ENCODE measurements around the gene PKMYT1. TPM values are rescaled to one million over a fixed set of nuclear protein-coding genes. Genes with fewer than 3 reads are reported as not detected.

The PKMYT1 gene
- total RNA-seq, 2 donors from 2014 or later = not detected

DNA sequence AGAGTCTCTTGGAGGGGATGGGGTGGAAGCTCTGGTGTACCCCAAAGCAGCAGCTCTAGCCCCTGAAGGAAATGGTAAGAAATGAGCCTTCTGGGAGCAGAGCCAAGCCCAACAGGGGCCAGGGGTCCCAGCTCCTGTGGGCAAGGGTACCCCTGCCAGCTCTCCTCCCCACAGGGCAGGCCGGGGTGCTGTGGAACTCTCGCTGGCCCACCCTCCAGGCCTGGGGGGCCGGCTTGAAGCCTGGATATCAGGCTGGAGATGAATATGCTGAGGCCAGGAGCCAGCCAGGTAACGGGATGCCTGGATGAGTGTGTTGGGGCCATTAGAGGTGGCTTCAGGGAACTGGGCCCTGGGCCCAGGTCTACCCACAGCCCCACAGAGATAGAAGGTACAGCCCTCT is 20.3 kb upstream of the PKMYT1 start:
- no peaks in the 10 kb centered on the region for H3K9me3 ChIP-seq (ENCODE audit: control insufficient read depth, low read length, poor library complexity, severe bottlenecking)
- DNase-seq (no peak), ATAC-seq (no peak)
- Mint-ChIP-seq H3K4me1 (no peaks in the 10 kb centered on the region), H3K36me3 (ENCODE audit: low read depth) (no peaks in the 10 kb centered on the region), H3K4me3 (no peak overlapping the region), H3K27ac (no peak overlapping the region), H3K27me3 (peaks cover 15% of the 10 kb centered on the region)

GRCh38 chr16:2999929-3000328 is 19.7 kb upstream of the PKMYT1 start:
- H3K4me3 Mint-ChIP-seq = no peak overlapping the region
- no peak for ATAC-seq
- no peaks in the 10 kb centered on the region for H3K36me3 Mint-ChIP-seq (ENCODE audit: low read depth)
- no peaks in the 10 kb centered on the region for H3K4me1 Mint-ChIP-seq
- H3K27me3 Mint-ChIP-seq = peaks cover 15% of the 10 kb centered on the region
- H3K9me3 ChIP-seq (ENCODE audit: control insufficient read depth, low read length, poor library complexity, severe bottlenecking) = no peaks in the 10 kb centered on the region
- no peak for DNase-seq
- no peak overlapping the region for H3K27ac Mint-ChIP-seq

- H3K27me3 Mint-ChIP-seq = peaks cover 15% of the 10 kb centered on the region
- no peak for ATAC-seq
- H3K4me1 Mint-ChIP-seq = no peaks in the 10 kb centered on the region
- H3K27ac Mint-ChIP-seq = no peak overlapping the region
- DNase-seq = no peak
- H3K36me3 Mint-ChIP-seq (ENCODE audit: low read depth) = no peaks in the 10 kb centered on the region
- H3K9me3 ChIP-seq (ENCODE audit: control insufficient read depth, low read length, poor library complexity, severe bottlenecking) = no peaks in the 10 kb centered on the region
- no peak overlapping the region for H3K4me3 Mint-ChIP-seq
These were observed 16.1 kb upstream of the PKMYT1 start for GRCh38 chr16:2996298-2996697.

DNA sequence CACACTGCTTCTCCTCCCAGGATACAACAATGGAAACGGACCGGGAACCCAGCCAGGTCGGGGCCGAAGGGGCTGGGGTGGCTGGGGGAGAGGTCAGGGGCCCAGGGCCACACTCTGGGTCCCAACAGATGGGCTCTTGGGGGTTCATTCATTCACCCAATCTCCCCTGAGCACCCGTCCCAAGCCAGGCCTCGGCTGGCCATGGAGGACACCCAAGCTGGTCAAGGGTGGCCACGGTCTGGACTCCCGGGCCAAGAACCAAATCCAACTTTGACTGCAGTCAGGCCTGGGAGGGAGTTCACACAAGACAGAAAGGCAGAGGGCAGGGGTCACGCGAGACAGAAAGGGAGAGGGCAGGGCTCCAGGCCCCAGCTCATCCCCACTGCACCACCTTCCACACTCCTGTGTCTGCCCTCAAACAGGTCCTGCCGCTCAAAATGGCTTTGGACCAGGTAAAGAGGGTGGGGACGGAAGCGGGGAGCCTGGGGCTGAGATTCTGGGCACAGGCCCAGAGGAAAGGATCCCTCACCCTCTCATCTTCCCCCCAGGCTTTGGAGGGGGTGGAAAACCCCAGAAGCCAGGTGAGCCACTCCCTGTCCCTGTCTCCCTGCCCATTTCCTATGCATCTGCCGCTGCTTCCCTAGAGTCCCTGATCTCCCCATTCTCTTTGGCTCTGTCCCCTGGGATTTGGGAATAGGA is 12.3 kb upstream of the PKMYT1 start:
- no peak overlapping the region for H3K4me3 Mint-ChIP-seq
- no peak for DNase-seq
- H3K9me3 ChIP-seq (ENCODE audit: control insufficient read depth, low read length, poor library complexity, severe bottlenecking) = no peaks in the 10 kb centered on the region
- H3K27ac Mint-ChIP-seq = no peak overlapping the region
- no peaks in the 10 kb centered on the region for H3K36me3 Mint-ChIP-seq (ENCODE audit: low read depth)
- no peak for ATAC-seq
- no peaks in the 10 kb centered on the region for H3K4me1 Mint-ChIP-seq
- no peaks in the 10 kb centered on the region for H3K27me3 Mint-ChIP-seq

DNA sequence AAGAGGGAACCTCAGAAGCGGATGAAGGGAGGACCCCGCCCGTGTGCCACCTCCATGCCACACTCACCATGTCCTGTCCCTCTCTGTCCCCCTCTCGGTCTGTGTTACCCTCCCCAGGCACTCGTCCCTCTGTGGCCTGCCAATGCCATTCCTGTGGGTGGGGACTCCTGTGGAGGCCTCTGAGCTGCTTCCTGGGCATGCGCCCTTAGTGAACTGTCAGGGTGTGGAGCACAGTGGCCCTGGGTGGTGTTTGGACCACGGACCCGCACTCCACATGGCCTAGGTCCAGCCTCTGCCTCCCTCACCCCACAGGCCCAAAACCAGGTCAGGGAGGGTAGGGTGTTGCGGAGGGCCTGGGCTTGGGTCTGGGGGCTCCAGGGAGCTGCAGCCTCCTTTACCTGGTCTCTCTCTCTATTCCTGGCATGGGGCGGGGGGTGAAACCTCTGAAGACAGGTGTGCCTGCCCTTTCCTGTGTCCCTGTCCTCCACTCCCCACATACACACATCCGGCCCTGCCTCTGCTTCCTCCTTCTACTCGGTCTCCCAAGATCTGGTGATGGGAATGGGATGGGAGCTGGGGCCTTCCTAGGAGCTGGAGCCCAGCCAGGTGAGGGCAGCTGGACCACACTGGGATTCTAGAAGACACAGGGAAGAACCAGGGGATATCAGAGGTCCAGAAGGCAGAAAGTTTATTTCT is 11.5 kb upstream of the PKMYT1 start:
- Mint-ChIP-seq H3K27ac (no peak overlapping the region), H3K27me3 (no peaks in the 10 kb centered on the region), H3K36me3 (ENCODE audit: low read depth) (no peaks in the 10 kb centered on the region), H3K4me1 (no peaks in the 10 kb centered on the region), H3K4me3 (no peak overlapping the region)
- DNase-seq (no peak), ATAC-seq (no peak)
- no peaks in the 10 kb centered on the region for H3K9me3 ChIP-seq (ENCODE audit: control insufficient read depth, low read length, poor library complexity, severe bottlenecking)

DNA sequence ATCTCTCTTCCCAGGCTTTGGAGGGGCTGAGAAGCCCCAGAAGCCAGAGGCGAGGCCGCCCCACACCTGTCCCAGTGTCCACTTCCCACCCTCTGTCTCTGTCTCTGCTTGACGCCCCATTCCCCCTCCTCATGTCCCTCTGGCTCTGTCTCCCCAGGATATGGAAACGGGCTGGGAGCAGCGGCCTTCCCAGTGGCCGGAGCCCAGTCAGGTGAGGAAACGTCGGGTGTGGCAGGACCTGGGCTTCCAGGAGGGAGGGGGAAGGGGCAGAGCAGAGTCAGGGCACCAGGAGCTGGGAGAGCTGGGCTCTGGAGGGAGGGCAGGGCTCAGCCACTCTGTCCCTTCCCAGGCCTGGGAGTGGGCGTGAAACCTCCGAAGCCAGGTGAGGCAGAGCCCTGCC is 10.6 kb upstream of the PKMYT1 start:
- ATAC-seq = no peak
- H3K9me3 ChIP-seq (ENCODE audit: control insufficient read depth, low read length, poor library complexity, severe bottlenecking) = no peaks in the 10 kb centered on the region
- Mint-ChIP-seq H3K36me3 (ENCODE audit: low read depth) (no peaks in the 10 kb centered on the region), H3K4me3 (no peak overlapping the region), H3K27ac (no peak overlapping the region), H3K4me1 (no peaks in the 10 kb centered on the region), H3K27me3 (no peaks in the 10 kb centered on the region)
- no peak for DNase-seq

- Mint-ChIP-seq H3K36me3 (ENCODE audit: low read depth) (no peaks in the 10 kb centered on the region), H3K27ac (no peak overlapping the region), H3K4me1 (no peaks in the 10 kb centered on the region), H3K4me3 (no peak overlapping the region), H3K27me3 (no peaks in the 10 kb centered on the region)
- DNase-seq (no peak), ATAC-seq (no peak)
- no peaks in the 10 kb centered on the region for H3K9me3 ChIP-seq (ENCODE audit: control insufficient read depth, low read length, poor library complexity, severe bottlenecking)
These were observed 8.4 kb upstream of the PKMYT1 start for GRCh38 chr16:2988590-2989099.

DNA sequence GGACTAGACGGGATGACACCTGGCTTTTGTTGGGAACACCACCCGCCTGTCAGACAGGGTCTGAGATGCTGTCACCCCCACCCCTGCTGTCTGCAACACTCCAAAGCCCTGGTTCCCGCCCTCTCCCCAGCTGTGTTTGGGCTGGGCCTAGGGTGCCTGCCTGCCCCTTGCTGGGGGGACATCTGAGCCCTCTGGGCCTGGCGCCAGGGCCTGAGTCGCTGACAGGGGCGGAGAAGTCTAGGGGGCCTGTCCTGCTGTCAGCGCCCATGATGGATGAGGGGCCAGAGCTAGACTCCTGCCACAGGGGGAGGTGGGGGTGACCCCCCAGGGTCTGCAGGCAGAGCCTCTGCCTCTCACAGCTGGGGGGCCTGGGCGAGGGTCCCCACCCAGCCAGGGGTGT is 7.6 kb upstream of the PKMYT1 start:
- H3K27me3 Mint-ChIP-seq = no peaks in the 10 kb centered on the region
- no peak overlapping the region for H3K27ac Mint-ChIP-seq
- no peak overlapping the region for H3K4me3 Mint-ChIP-seq
- DNase-seq (no peak), ATAC-seq (no peak)
- H3K4me1 Mint-ChIP-seq = no peaks in the 10 kb centered on the region
- no peaks in the 10 kb centered on the region for H3K36me3 Mint-ChIP-seq (ENCODE audit: low read depth)
- no peaks in the 10 kb centered on the region for H3K9me3 ChIP-seq (ENCODE audit: control insufficient read depth, low read length, poor library complexity, severe bottlenecking)

DNA sequence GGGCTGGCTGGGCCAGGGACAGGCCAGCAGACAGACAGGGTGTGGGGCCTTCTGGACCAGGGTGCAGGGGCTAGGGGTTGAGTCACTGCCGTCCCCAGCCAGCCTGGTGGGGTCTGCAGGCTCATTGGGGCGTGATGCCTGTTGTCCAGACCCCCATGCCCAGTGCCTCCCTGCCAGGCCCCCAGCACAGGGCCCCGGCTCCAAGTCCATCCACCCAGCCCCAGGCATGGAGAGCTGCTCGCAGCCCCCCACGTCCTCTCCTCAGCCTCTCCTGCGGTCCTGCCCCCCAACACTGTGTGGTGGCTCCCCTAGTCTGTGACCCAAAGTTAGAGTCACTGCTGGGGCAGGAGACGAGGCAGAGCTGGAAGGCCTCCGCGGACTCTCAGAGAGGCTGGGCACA is 7.0 kb upstream of the PKMYT1 start:
- H3K9me3 ChIP-seq (ENCODE audit: control insufficient read depth, low read length, poor library complexity, severe bottlenecking) = no peaks in the 10 kb centered on the region
- Mint-ChIP-seq H3K27me3 (no peaks in the 10 kb centered on the region), H3K4me3 (no peak overlapping the region), H3K36me3 (ENCODE audit: low read depth) (no peaks in the 10 kb centered on the region), H3K27ac (no peak overlapping the region), H3K4me1 (no peaks in the 10 kb centered on the region)
- ATAC-seq = no peak
- DNase-seq = no peak

DNA sequence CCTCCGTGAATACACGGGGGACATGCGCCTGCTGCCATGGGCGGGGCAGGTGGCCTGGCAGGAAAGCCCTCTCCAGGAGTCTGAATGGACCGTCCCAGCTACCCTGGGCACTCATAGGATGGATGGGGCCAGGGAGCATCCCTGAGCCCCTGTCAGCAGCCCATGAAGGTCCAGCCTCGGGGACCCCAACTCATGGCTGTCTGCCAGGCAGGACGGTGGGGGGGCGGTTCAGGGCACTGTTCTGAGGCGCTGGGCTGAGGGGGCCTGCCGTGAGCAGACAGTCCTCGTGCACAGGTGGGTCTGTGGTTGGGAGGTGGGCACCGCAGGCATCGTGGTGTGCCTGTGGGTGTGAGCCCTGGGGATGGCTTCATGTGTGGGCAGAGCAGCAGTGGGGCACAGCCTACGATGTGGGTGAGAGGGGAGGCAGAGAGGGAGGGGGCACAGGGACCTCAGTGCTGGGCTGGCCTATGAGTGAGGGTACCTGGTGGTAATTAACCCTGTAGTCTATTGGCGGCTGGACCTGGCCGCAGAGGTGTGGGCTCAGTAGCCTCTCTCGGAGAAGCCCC is 6.5 kb upstream of the PKMYT1 start:
- no peak for ATAC-seq
- H3K4me1 Mint-ChIP-seq = peaks cover 1% of the 10 kb centered on the region
- no peak overlapping the region for H3K4me3 Mint-ChIP-seq
- H3K36me3 Mint-ChIP-seq (ENCODE audit: low read depth) = no peaks in the 10 kb centered on the region
- no peak overlapping the region for H3K27ac Mint-ChIP-seq
- no peak for DNase-seq
- H3K9me3 ChIP-seq (ENCODE audit: control insufficient read depth, low read length, poor library complexity, severe bottlenecking) = no peaks in the 10 kb centered on the region
- no peaks in the 10 kb centered on the region for H3K27me3 Mint-ChIP-seq

GRCh38 chr16:2985893-2986355 is 5.7 kb upstream of the PKMYT1 start:
- H3K27ac Mint-ChIP-seq = no peak overlapping the region

GRCh38 chr16:2985462-2985861 is 5.2 kb upstream of the PKMYT1 start:
- no peaks in the 10 kb centered on the region for H3K36me3 Mint-ChIP-seq (ENCODE audit: low read depth)
- H3K4me1 Mint-ChIP-seq = peaks cover 3% of the 10 kb centered on the region
- DNase-seq = no peak
- H3K27me3 Mint-ChIP-seq = no peaks in the 10 kb centered on the region
- ATAC-seq = no peak
- no peak overlapping the region for H3K27ac Mint-ChIP-seq
- H3K4me3 Mint-ChIP-seq = no peak overlapping the region
- no peaks in the 10 kb centered on the region for H3K9me3 ChIP-seq (ENCODE audit: control insufficient read depth, low read length, poor library complexity, severe bottlenecking)

More at GRCh38 chr16:2985893-2986355, 5.7 kb upstream of the PKMYT1 start:
- peaks cover 3% of the 10 kb centered on the region for H3K4me1 Mint-ChIP-seq
- DNase-seq (no peak), ATAC-seq (no peak)
- H3K36me3 Mint-ChIP-seq (ENCODE audit: low read depth) = no peaks in the 10 kb centered on the region
- no peaks in the 10 kb centered on the region for H3K27me3 Mint-ChIP-seq
- no peak overlapping the region for H3K4me3 Mint-ChIP-seq
- H3K9me3 ChIP-seq (ENCODE audit: control insufficient read depth, low read length, poor library complexity, severe bottlenecking) = no peaks in the 10 kb centered on the region

- H3K27ac Mint-ChIP-seq = no peak overlapping the region
These were observed 3.5 kb upstream of the PKMYT1 start for GRCh38 chr16:2983706-2984136.

More at GRCh38 chr16:2983706-2984136, 3.5 kb upstream of the PKMYT1 start:
- ATAC-seq (peak; percentile 56), DNase-seq (peak; percentile 45 to 64 (median 57))
- H3K9me3 ChIP-seq (ENCODE audit: control insufficient read depth, low read length, poor library complexity, severe bottlenecking) = no peaks in the 10 kb centered on the region
- peak overlapping the region; percentile 45 for H3K4me3 Mint-ChIP-seq
- H3K36me3 Mint-ChIP-seq (ENCODE audit: low read depth) = no peaks in the 10 kb centered on the region
- H3K27me3 Mint-ChIP-seq = no peaks in the 10 kb centered on the region
- peaks cover 3% of the 10 kb centered on the region for H3K4me1 Mint-ChIP-seq
